GM06990 (cell line): ENCODE results near the gene CWC22.
"Not testable (repeated sequence)": the region's sequence is repeated elsewhere in the genome, so short reads cannot be mapped to it uniquely, and the experiment has no call there.

Source experiments
- DNase-seq: peaks from one replicate; pipeline ENCODE4 v3.0.0-alpha.2; 2011; ENCODE audit not compliant: insufficient read length; ENCODE audit errors: extremely low read depth
- H3K27me3 ChIP-seq: replicated peaks from 2 replicates; pipeline ENCODE4 v1.6.0; 2011; ENCODE audit warnings: low read length; ENCODE audit not compliant: control insufficient read depth, insufficient read depth
- H3K36me3 ChIP-seq: 2 replicates; pipeline ENCODE4 v1.5.1; 2011; ENCODE audit warnings: low read length; ENCODE audit not compliant: control insufficient read depth, insufficient read depth
- H3K4me3 ChIP-seq: replicated peaks from 2 replicates; pipeline ENCODE4 v1.5.1; 2011; ENCODE audit warnings: low read depth, mild to moderate bottlenecking, control low read depth, low read length
- CTCF ChIP-seq: IDR thresholded peaks from 2 replicates; pipeline ENCODE4 v1.5.1; 2011; ENCODE audit warnings: low read length, control low read depth, mild to moderate bottlenecking, inconsistent platforms; ENCODE audit not compliant: insufficient read depth, poor library complexity, severe bottlenecking

The CWC22 gene

DNA sequence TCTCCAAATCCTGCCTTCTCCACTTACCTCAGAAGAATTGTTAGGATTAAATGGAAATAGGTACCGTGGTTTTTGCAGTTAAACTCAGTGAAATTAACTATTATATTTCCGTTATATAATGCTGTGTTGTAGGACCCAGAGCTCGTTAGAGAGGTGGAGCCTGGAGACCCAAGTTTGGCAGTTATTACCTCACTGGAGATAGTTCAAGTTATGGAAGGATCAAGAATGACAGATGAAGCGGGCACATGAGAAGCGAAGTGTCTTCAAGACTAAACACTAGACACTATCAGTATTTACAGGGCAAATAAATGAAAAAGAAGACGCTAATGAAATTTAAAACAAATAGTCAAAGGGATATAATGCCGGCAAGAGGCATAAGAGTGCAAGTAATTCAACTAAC lies 866 bp downstream of the CWC22 start:
- TF ChIP-seq CTCF, result no peak
- no peaks in the 10 kb centered on the region for H3K27me3 ChIP-seq
- H3K36me3 ChIP-seq, result no peaks in the 10 kb centered on the region; the same call in 1 of the 2 replicates
- H3K4me3 ChIP-seq, result peak overlapping the region; percentile 98
- DNase-seq, result no peak

DNA sequence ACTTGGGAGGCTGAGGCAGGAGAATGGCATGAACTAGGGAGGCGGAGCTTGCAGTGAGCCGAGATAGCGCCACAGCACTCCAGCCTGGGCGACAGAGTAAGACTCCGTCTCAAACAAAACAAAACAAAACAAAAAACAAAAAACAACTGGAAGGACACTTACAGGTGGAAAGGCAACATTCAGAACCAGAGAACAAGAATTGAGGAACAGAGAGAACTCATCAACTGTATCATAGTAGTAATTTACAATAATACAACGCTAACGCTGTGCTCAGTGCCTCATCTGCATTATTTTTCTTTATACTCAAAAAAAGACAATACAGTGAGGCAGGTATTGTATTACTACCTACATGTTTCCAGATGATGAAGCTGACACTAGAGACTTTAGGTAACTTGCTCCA lies 1.6 kb downstream of the CWC22 start:
- peak overlapping the region; percentile 98 for H3K4me3 ChIP-seq
- H3K27me3 ChIP-seq, H3K36me3 ChIP-seq, DNase-seq: not testable (repeated sequence)

- no peak for TF ChIP-seq CTCF
- DNase-seq, result no peak
- Histone ChIP-seq H3K36me3 (no peaks in the 10 kb centered on the region; the same call in 1 of the 2 replicates), H3K27me3 (no peaks in the 10 kb centered on the region), H3K4me3 (no peak overlapping the region)
Observed at GRCh38 chr2:180004731-180005130, 2.4 kb downstream of the CWC22 start.

DNA sequence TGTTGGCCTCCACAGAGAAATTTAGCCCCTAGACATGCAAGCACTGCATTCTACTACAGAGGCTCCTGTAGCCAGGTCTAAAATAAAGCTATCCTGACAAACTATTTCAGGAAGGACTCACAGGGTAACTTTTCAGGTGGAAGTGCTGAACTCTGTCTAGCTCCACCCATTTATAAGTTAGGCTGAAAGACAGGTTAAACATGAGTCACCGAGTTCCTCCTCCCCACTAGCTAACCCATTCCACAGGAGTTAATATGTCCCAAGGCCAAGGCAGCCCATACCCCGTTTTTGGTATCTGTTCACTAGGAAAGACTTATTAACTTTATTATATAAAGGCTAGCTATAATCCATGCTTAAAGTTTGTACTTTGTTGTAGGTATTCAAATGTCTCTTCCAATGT lies 3.5 kb downstream of the CWC22 start:
- H3K36me3 ChIP-seq, result no peaks in the 10 kb centered on the region; the same call in 1 of the 2 replicates
- no peak for TF ChIP-seq CTCF
- H3K4me3 ChIP-seq, result no peak overlapping the region
- no peak for DNase-seq
- no peaks in the 10 kb centered on the region for H3K27me3 ChIP-seq

GRCh38 chr2:180003073-180003472 lies 4.0 kb downstream of the CWC22 start:
- no peak overlapping the region for H3K4me3 ChIP-seq
- H3K27me3 ChIP-seq, result no peaks in the 10 kb centered on the region
- no peak for DNase-seq
- TF ChIP-seq CTCF, result no peak
- no peaks in the 10 kb centered on the region; the same call in 1 of the 2 replicates for H3K36me3 ChIP-seq

DNA sequence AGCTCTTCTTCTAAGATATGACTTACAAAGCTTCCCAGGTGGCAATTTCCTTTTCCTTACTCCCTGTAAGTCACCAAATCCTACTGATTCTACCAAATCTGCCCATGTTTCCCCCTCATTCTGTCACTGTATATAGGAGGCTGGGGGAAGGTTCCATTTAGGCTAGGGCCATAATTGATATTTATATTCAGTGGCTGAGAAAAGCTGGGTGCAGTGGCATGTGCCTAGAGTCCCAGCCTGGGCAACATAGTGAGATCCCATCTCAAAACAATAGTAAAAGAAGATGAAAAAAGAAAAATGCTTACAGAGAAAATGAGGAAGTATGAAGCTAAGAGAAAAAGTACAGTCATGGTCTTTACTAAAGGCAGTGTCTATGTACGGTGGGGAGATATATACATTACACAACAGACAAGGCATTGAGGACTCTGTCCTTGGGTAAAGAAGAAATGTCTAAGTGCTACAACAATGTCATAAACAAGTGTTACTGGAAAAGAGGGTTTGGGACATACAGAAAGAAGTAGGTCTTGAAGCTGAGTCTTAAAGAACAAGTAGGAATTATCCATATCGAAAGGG lies 4.8 kb downstream of the CWC22 start:
- TF ChIP-seq CTCF, result no peak
- Histone ChIP-seq H3K4me3 (no peak overlapping the region), H3K36me3 (no peaks in the 10 kb centered on the region; the same call in 1 of the 2 replicates), H3K27me3 (no peaks in the 10 kb centered on the region)
- no peak for DNase-seq
